ENCODE measurements around the gene CLUH.
A peak's percentile ranks its signal among the peaks of the same experiment; 100 is the strongest.

The CLUH gene

GRCh38 chr17:2718150-2718938 lies 6.8 kb upstream of the CLUH start:
- DNase-seq (ENCODE audit: low read depth in 2 of 2): no peak

GRCh38 chr17:2716649-2717048 lies 5.1 kb upstream of the CLUH start:
- no peak for DNase-seq (ENCODE audit: low read depth in 2 of 2)

GRCh38 chr17:2713881-2714280 lies 2.3 kb upstream of the CLUH start:
- DNase-seq (ENCODE audit: low read depth in 2 of 2): no peak

GRCh38 chr17:2712300-2713043 lies 908 bp upstream of the CLUH start:
- DNase-seq (ENCODE audit: low read depth in 2 of 2): no peak

GRCh38 chr17:2710803-2711607 lies 559 bp downstream of the CLUH start:
- DNase-seq (ENCODE audit: low read depth in 2 of 2): peak in 1 of 2 donors; percentile 41

GRCh38 chr17:2710071-2710802 lies 1.3 kb downstream of the CLUH start:
- no peak for DNase-seq (ENCODE audit: low read depth in 2 of 2)

GRCh38 chr17:2709183-2709661 lies 2.3 kb downstream of the CLUH start:
- no peak for DNase-seq (ENCODE audit: low read depth in 2 of 2)

GRCh38 chr17:2708585-2709182 lies 2.9 kb downstream of the CLUH start:
- DNase-seq (ENCODE audit: low read depth in 2 of 2): no peak

- DNase-seq (ENCODE audit: low read depth in 2 of 2): no peak
Measured at GRCh38 chr17:2707721-2708584, 3.6 kb downstream of the CLUH start.

GRCh38 chr17:2706911-2707510 lies 4.6 kb downstream of the CLUH start:
- no peak for DNase-seq (ENCODE audit: low read depth in 2 of 2)

- no peak for DNase-seq (ENCODE audit: low read depth in 2 of 2)
Measured at GRCh38 chr17:2705888-2706795, 5.4 kb downstream of the CLUH start.

- DNase-seq (ENCODE audit: low read depth in 2 of 2): no peak
Measured at GRCh38 chr17:2705263-2705662, 6.3 kb downstream of the CLUH start.

- DNase-seq (ENCODE audit: low read depth in 2 of 2): no peak
Measured at GRCh38 chr17:2704890-2705248, 6.7 kb downstream of the CLUH start.

GRCh38 chr17:2704031-2704889 lies 7.3 kb downstream of the CLUH start:
- DNase-seq (ENCODE audit: low read depth in 2 of 2): no peak

- no peak for DNase-seq (ENCODE audit: low read depth in 2 of 2)
Measured at GRCh38 chr17:2703606-2704005, 8.0 kb downstream of the CLUH start.

GRCh38 chr17:2703181-2703580 lies 8.4 kb downstream of the CLUH start:
- no peak for DNase-seq (ENCODE audit: low read depth in 2 of 2)

- DNase-seq (ENCODE audit: low read depth in 2 of 2): no peak
Measured at GRCh38 chr17:2701996-2702741, 9.4 kb downstream of the CLUH start.
